ENCODE measurements around the gene FTO.

GRCh38 chr16:53712065-53712464 lies 8.1 kb downstream of the FTO start:
- TF ChIP-seq, protein P1, sequence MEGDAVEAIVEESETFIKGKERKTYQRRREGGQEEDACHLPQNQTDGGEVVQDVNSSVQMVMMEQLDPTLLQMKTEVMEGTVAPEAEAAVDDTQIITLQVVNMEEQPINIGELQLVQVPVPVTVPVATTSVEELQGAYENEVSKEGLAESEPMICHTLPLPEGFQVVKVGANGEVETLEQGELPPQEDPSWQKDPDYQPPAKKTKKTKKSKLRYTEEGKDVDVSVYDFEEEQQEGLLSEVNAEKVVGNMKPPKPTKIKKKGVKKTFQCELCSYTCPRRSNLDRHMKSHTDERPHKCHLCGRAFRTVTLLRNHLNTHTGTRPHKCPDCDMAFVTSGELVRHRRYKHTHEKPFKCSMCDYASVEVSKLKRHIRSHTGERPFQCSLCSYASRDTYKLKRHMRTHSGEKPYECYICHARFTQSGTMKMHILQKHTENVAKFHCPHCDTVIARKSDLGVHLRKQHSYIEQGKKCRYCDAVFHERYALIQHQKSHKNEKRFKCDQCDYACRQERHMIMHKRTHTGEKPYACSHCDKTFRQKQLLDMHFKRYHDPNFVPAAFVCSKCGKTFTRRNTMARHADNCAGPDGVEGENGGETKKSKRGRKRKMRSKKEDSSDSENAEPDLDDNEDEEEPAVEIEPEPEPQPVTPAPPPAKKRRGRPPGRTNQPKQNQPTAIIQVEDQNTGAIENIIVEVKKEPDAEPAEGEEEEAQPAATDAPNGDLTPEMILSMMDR (IDR thresholded peaks at IDR 0.05; ENCODE audit: insufficient read depth, low read length, poor library complexity, severe bottlenecking), result no peak
- no peak for TF ChIP-seq EZH2phosphoT487 (conservative IDR thresholded peaks at IDR 0.05; ENCODE audit: low read length)
